ENCODE measurements around the gene ZC3H18.

ZC3H18 gene

DNA sequence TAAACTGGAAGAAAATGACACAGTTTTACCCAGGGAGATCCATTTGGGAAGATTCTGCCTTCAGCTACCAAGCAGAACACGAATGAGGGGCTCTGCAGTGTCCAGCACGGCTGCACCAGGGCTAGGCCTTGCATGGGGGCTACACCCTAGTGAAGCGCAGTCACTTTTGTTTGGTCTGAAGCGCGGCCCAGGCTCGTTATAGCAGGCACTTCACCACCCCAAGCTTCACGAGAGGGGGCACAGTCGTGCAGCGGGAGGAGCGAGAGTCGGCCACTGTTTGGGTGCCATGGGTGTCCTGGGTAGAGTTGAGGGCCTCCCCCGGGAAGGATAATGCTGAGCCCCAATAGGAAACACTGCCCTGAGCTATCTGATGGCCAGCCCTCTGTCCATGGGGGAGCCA, 46.5 kb downstream of the ZC3H18 start:
- Histone ChIP-seq H3K27me3 (ENCODE audit: low read depth) (no peaks in the 10 kb centered on the region), H3K9me3 (no peaks in the 10 kb centered on the region), H3K4me1 (no peaks in the 10 kb centered on the region), H3K36me3 (replicated peaks) (peaks cover 31% of the 10 kb centered on the region), H3K4me3 (no peak overlapping the region)
- no peak for DNase-seq (ENCODE audit: low spot score in 2 of 2)
- in situ Hi-C loops (cut with MboI; ENCODE audit: low sequenced_read_pairs): no loop called here

DNA sequence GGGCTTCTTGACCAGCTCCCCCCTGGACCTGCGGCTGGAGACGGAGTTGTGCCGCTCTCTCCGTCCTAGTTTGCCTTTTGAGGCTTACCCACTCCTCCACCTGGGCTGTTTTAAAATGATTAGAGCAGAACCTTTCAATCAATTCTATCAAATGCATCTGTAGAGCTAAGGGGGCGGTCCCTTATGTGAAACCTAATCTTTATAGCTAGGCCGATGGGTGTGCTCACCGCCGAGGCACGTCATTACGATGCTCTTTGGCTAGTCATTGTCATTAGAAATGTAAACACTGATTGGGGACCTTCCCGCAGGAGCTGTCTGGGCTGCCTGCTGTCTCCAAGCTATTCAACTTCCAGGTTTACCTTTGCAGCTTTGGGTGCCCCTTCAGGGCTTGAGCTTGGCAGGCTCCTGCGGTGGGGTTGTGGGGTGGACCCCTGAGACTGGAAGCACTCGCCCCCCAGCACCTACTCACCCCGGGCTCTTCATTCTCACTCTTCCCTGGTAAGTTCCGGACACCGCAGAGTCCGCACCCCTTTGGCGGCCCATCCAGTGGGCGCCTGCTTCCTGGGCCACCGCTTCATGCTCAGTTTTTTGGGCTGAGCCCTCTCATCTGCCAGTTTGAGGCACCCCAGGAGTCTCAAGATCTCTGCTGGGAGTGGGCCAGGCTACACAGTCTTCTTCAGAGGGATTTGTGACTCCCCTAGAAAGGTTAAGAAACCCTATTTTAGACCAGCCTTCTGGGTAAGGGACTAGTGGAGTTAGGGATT, 47.2 kb downstream of the ZC3H18 start:
- Histone ChIP-seq H3K4me3 (no peak overlapping the region), H3K4me1 (no peaks in the 10 kb centered on the region), H3K36me3 (replicated peaks) (peaks cover 34% of the 10 kb centered on the region), H3K9me3 (no peaks in the 10 kb centered on the region), H3K27me3 (ENCODE audit: low read depth) (no peaks in the 10 kb centered on the region)
- DNase-seq (ENCODE audit: low spot score in 2 of 2): no peak
- in situ Hi-C loops (cut with MboI; ENCODE audit: low sequenced_read_pairs): no loop called here

DNA sequence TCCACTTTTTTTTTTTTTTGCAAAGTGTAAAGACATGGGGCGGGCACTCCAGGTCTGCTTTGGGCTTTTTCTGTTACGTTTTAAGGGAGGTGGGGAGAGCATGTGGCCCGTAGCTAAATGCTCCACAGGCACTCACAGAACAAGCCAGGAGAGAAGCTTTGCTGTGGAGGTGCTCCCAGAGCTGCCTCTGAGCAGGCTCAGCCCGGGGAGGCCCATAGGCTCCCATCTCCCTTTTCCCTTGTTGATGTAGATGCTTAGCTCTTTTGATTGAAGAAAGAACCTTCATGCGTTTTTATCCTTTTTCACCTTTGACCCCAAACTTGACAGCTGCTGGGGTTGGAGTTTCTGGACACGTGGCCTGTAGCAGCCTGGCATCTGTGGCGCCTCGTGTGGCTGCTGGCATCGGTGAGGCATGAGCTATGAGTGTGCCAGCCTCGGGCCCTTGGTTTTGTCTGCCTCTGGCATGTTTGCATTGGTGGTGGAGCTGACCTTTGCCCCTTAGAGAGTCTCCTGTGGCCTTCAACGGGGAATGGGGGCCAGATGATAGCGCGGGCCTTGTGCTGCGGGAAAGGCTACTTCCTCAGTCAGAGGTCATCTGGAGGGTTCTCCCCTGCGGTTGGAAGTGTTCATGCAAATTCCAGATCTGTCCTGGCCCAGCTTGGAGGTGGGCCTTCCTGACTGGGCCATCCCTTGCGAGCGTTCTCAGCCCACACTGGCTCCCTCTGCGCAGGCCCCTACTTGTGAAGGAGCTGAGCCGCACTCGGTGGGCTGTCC, 48.2 kb downstream of the ZC3H18 start:
- no peak for DNase-seq (ENCODE audit: low spot score in 2 of 2)
- in situ Hi-C loops (cut with MboI; ENCODE audit: low sequenced_read_pairs): no loop called here
- no peak overlapping the region for H3K4me3 ChIP-seq
- peaks cover 38% of the 10 kb centered on the region for H3K36me3 ChIP-seq (replicated peaks)
- H3K9me3 ChIP-seq: no peaks in the 10 kb centered on the region
- no peaks in the 10 kb centered on the region for H3K27me3 ChIP-seq (ENCODE audit: low read depth)
- H3K4me1 ChIP-seq: no peaks in the 10 kb centered on the region

DNA sequence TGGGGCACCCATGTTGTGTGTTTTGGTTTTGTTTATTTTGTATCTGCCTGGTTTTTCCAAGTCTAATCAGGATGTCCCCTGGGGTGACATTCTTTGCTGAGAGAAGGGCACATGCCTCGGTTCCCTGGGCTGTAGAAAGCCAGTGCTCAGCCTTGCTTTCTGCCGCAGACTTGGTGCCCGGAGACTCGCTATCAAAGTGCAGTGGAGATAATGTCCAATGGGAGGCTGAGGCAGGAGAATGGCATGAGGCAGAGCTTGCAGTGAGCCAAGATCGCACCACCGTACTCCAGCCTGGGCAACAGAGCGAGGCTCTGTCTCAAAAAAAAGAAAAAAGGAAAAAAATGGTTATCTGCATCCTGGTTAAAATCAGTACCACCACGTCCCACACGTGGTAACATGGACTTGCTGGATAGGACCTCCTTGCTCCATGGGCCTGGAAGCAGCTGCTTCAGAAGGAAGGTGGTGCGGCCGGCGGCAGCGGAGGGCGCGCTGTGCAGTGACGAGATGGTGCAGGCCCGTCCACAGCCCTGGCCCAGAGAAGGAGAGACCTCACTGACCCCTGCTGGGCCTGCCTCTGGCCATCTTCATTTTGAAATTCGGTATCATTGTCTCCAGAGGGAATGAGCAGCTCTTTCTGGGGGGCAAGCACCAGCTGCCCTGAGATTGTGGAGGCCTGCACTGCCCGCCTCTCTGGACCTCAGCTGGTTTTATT, 48.9 kb downstream of the ZC3H18 start:
- H3K9me3 ChIP-seq: no peaks in the 10 kb centered on the region
- peaks cover 41% of the 10 kb centered on the region for H3K36me3 ChIP-seq (replicated peaks)
- H3K4me3 ChIP-seq: no peak overlapping the region
- no peaks in the 10 kb centered on the region for H3K4me1 ChIP-seq
- DNase-seq (ENCODE audit: low spot score in 2 of 2): no peak
- no peaks in the 10 kb centered on the region for H3K27me3 ChIP-seq (ENCODE audit: low read depth)
- in situ Hi-C loops (cut with MboI; ENCODE audit: low sequenced_read_pairs): no loop called here

DNA sequence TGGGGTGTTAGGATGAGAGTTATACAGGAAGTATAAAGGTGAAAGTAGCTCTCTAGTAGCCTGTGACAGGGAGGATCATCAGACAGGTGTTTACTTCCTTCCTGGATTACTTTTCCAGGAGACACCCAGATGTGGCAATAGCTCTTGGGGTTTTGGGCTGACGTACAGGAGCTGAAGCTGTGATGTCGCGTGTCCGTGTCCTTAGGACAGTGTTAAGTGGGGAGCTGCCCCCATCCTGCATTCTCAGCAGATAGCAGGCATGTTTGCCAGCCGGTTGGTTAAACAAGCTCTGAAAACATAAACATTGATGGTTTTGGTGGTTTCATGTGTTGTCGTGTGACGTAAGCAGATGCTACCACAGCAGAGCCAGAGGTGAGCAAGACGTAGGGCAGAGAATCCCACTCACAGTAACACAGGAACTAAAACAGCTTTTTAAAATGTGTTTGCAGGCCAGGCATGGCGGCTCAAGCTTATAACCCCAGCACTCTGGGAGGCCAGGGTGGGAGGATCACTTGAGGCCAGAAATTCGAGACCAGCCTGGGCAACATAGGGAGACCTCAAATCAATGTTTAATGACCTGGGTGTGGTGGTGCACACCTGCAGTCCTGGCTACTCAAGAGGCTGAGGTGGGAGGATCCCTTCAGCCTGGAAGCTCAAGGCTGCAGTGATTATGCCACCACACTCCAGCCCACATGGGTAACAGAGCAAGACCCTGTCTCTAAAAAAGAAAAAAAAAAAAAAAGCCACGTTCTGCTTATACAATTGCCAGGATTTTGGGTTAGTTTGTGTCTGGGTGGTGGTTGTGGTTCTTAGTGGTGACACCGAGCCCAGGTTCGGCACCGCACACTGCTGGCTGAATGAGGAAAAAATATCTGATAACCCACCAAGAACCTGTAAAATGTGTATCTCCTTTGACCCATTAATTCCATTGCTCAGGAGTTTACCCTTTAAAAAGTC, 49.9 kb downstream of the ZC3H18 start:
- in situ Hi-C loops (cut with MboI; ENCODE audit: low sequenced_read_pairs): no loop called here

DNA sequence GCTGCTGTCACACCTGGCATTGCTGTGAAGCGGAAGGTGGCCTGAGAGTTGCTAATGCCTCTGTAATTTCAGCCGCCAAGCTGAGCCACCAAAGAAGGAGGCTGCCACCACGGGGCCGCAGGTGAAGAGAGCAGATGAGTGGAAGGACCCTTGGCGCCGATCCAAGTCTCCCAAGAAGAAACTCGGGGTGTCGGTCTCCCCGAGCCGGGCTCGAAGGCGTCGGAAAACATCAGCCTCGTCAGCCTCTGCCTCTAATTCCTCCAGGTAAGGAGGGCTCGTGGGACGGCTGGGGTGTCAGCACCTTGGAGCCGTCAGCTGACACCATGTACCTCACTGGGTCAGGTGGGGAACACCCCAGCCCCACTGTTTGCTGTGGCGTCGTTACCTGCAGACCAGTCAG, 51.9 kb downstream of the ZC3H18 start:
- H3K36me3 ChIP-seq (replicated peaks): peaks cover 51% of the 10 kb centered on the region
- H3K27me3 ChIP-seq (ENCODE audit: low read depth): no peaks in the 10 kb centered on the region
- no peak overlapping the region for H3K4me3 ChIP-seq
- H3K4me1 ChIP-seq: no peaks in the 10 kb centered on the region
- in situ Hi-C loops (cut with MboI; ENCODE audit: low sequenced_read_pairs): no loop called here
- no peak for DNase-seq (ENCODE audit: low spot score in 2 of 2)
- H3K9me3 ChIP-seq: no peaks in the 10 kb centered on the region

More for the DNA sequence above, 49.9 kb downstream of the ZC3H18 start:
- Histone ChIP-seq H3K9me3 (no peaks in the 10 kb centered on the region), H3K27me3 (ENCODE audit: low read depth) (no peaks in the 10 kb centered on the region), H3K4me3 (no peak overlapping the region), H3K4me1 (no peaks in the 10 kb centered on the region), H3K36me3 (replicated peaks) (peaks cover 48% of the 10 kb centered on the region)
- no peak for DNase-seq (ENCODE audit: low spot score in 2 of 2)

DNA sequence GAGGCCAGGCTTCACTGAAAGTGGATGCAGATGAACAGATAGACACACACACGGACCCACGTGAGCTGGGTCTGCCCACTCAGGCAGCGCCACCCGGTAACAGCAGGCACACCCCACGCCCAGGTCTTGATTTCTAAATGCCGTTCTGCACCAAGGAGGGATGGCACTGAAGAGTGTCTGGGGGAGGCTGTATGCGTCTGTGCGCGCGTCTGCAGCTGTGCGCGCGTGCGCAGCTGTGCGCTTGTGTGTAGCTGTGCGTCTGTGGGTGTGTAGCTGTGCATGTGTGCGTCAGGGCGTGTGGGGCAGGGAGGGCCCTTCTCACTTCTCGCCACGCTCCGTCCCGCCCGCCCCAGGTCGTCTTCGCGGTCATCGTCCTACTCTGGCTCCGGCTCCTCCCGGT, 52.7 kb downstream of the ZC3H18 start:
- DNase-seq (ENCODE audit: low spot score in 2 of 2): no peak
- in situ Hi-C loops (cut with MboI; ENCODE audit: low sequenced_read_pairs): no loop called here
- H3K4me1 ChIP-seq: no peaks in the 10 kb centered on the region
- H3K27me3 ChIP-seq (ENCODE audit: low read depth): no peaks in the 10 kb centered on the region
- H3K4me3 ChIP-seq: no peak overlapping the region
- no peaks in the 10 kb centered on the region for H3K9me3 ChIP-seq
- H3K36me3 ChIP-seq (replicated peaks): peaks cover 56% of the 10 kb centered on the region

DNA sequence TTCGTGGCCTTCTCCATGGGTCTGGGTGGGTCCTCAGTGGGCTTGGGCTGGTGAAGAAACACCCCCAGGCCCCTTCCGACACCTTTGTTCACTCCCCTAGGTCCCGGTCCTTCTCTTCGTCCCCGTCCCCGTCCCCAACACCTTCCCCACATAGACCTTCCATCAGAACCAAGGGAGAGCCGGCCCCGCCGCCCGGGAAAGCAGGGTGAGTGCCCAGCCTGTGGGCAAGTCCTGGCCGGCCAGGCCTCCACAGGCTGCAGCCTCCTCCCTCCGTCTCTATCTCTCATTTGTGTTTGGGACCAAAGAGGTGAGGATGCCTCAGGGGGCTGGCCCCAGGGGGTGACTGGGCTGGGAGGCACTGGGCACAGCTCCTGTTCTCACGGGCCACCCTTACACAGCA, 53.7 kb downstream of the ZC3H18 start:
- H3K36me3 ChIP-seq (replicated peaks): peaks cover 62% of the 10 kb centered on the region

DNA sequence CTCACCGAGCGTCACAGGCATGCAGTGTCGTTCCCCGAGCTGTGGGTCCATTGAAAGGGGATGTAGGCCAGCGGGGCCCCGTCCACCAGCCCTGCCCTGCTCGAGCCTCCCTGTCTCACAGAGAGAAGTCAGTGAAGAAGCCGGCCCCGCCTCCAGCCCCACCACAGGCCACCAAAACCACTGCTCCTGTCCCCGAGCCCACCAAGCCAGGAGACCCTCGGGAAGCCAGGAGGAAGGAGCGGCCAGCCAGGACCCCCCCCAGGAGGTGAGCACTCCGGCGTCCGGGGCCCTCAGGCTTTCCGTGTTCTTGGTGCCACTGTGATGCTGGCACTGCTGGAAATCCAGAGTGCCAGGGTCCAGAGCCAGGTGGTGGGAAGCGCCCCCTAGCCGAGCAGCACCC, 54.3 kb downstream of the ZC3H18 start:
- no peaks in the 10 kb centered on the region for H3K27me3 ChIP-seq (ENCODE audit: low read depth)
- H3K4me1 ChIP-seq: no peaks in the 10 kb centered on the region
- DNase-seq (ENCODE audit: low spot score in 2 of 2): no peak
- no peaks in the 10 kb centered on the region for H3K9me3 ChIP-seq
- H3K36me3 ChIP-seq (replicated peaks): peaks cover 67% of the 10 kb centered on the region
- in situ Hi-C loops (cut with MboI; ENCODE audit: low sequenced_read_pairs): no loop called here
- no peak overlapping the region for H3K4me3 ChIP-seq

More for the DNA sequence above, 53.7 kb downstream of the ZC3H18 start:
- Histone ChIP-seq H3K27me3 (ENCODE audit: low read depth) (no peaks in the 10 kb centered on the region), H3K4me1 (no peaks in the 10 kb centered on the region), H3K4me3 (no peak overlapping the region), H3K9me3 (no peaks in the 10 kb centered on the region)
- no peak for DNase-seq (ENCODE audit: low spot score in 2 of 2)
- in situ Hi-C loops (cut with MboI; ENCODE audit: low sequenced_read_pairs): no loop called here

DNA sequence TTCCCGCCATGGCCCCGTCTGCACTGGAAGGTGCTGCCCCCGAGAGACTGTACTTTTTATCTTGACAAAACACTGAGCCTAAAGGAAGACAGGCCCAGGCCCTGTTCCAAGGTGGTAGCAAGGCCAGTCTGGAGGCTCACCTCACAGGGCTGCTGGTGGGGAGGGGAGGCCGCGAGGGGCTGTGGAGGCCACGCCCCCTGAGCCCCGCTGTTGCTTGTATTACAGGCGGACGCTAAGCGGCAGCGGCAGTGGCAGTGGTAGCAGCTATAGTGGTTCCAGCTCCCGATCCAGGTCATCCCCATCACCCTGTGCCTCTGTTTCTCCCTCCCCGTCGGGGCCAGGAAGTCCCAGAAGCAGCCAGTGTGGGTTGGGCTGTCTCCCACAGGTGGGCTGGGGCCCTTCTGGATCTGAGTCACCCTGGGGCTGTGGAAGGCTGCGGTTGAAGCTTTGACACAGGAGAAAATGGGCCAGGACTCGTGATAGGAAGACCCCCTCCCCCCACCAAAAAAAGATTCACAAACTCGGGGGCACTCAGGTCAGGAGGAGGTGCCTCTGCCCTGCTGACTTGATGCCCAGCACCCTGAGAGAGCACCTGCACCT, 54.9 kb downstream of the ZC3H18 start:
- Histone ChIP-seq H3K4me1 (no peaks in the 10 kb centered on the region), H3K27me3 (ENCODE audit: low read depth) (no peaks in the 10 kb centered on the region), H3K9me3 (no peaks in the 10 kb centered on the region), H3K4me3 (no peak overlapping the region), H3K36me3 (replicated peaks) (peaks cover 69% of the 10 kb centered on the region)
- no peak for DNase-seq (ENCODE audit: low spot score in 2 of 2)
- in situ Hi-C loops (cut with MboI; ENCODE audit: low sequenced_read_pairs): no loop called here

DNA sequence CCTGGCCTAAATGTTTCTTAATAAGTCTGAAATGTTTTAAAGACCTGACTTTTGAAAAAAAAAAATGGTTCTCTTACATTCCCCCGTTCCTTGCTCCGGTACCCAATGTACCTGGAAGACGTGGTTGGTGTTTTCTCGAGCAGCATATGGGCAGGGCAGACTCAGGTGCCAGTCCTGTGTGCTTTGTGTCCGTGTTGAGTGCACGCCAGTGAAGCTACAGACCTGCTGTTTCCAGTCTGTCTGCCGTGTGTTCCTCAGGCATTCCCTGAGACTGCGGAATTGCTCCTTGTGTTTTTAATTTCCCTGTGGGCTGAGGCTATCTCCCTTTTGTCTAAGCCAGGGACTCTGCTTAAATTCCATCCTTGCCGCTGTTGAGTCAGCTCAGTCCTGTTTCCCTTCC, 56.4 kb downstream of the ZC3H18 start:
- H3K4me1 ChIP-seq: no peaks in the 10 kb centered on the region
- H3K27me3 ChIP-seq (ENCODE audit: low read depth): no peaks in the 10 kb centered on the region
- H3K9me3 ChIP-seq: no peaks in the 10 kb centered on the region
- peaks cover 78% of the 10 kb centered on the region for H3K36me3 ChIP-seq (replicated peaks)
- in situ Hi-C loops (cut with MboI; ENCODE audit: low sequenced_read_pairs): no loop called here
- H3K4me3 ChIP-seq: no peak overlapping the region
- no peak for DNase-seq (ENCODE audit: low spot score in 2 of 2)

DNA sequence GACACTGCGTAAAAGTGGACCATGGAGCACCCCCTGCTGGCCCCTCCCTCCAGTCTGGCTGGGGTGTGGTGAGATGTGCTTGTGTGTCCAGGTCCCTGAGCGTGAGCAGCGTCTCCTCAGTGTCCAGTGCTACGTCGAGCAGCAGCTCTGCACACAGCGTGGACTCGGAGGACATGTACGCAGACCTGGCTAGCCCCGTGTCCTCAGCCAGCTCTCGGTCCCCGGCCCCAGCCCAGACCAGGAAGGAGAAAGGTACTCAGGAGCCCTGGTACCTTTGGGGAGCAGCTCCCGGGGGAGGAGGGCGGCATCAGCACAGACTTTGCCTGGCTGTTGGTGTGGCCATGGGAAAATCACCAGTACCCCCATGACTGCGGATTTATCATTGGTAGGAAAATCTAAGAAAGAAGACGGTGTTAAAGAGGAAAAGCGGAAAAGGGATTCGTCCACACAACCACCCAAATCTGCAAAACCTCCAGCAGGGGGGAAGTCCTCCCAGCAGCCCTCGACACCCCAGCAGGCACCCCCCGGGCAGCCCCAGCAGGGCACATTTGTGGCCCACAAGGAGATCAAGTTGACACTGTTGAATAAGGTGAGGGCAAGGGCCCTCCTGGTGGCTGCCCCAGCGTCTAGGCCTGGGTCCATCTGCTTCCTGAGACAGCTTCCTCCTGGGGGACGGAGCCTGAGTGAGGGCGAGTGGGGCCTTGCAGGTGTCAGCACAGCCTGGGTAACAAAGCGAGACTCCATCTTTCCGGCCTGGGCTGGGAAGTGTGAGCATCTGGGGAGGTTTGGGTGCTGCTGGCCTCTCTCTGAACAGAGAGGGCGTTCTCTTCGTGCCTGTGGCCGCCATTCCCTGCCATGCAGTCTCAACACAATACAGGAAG, 57.6 kb downstream of the ZC3H18 start:
- in situ Hi-C loops (cut with MboI; ENCODE audit: low sequenced_read_pairs): no loop called here
- Histone ChIP-seq H3K27me3 (ENCODE audit: low read depth) (no peaks in the 10 kb centered on the region), H3K36me3 (replicated peaks) (peaks cover 72% of the 10 kb centered on the region), H3K4me1 (no peaks in the 10 kb centered on the region), H3K4me3 (no peak overlapping the region), H3K9me3 (no peaks in the 10 kb centered on the region)
- no peak for DNase-seq (ENCODE audit: low spot score in 2 of 2)
